Karpas-422 (cell line): ENCODE results near the gene REEP1. TPM values are rescaled to one million over a fixed set of nuclear protein-coding genes. Genes with fewer than 3 reads are reported as not detected.

Experiments
- DNase-seq: peaks from one replicate; pipeline ENCODE4 v3.0.0-alpha.2; 2015
- H2AFZ ChIP-seq: fragments of 200-600 bp; sonication (generic); 2 replicates; pipeline ENCODE4 v1.6.1; 2014; ENCODE audit warnings: antibody characterized with exemption, low read length, mixed read lengths
- H3K27ac ChIP-seq: fragments of 200-600 bp; sonication (generic); 2 replicates; pipeline ENCODE4 v1.5.1; 2014; ENCODE audit warnings: mild to moderate bottlenecking, low read length, moderate library complexity
- H3K27me3 ChIP-seq: fragments of 200-600 bp; sonication (generic); 2 replicates; pipeline ENCODE4 v1.6.1; 2014; ENCODE audit warnings: low read length, mixed read lengths
- H3K36me3 ChIP-seq: fragments of 200-600 bp; sonication (generic); 2 replicates; pipeline ENCODE4 v1.6.1; 2014; ENCODE audit warnings: low read length, mixed read lengths; ENCODE audit not compliant: insufficient read depth
- H3K4me1 ChIP-seq: fragments of 200-600 bp; sonication (generic); 2 replicates; pipeline ENCODE4 v1.6.1; 2014; ENCODE audit warnings: mild to moderate bottlenecking, low read length, mixed read lengths
- H3K4me2 ChIP-seq: fragments of 200-600 bp; sonication (generic); 2 replicates; pipeline ENCODE4 v1.6.1; 2014; ENCODE audit warnings: low read length, low read depth, mild to moderate bottlenecking; ENCODE audit not compliant: poor library complexity, severe bottlenecking
- H3K4me3 ChIP-seq: fragments of 200-600 bp; sonication (generic); 2 replicates; pipeline ENCODE4 v1.5.1; 2014; ENCODE audit warnings: mild to moderate bottlenecking, antibody characterized with exemption, low read length, mixed read lengths
- H3K79me2 ChIP-seq: fragments of 200-600 bp; sonication (generic); 2 replicates; pipeline ENCODE4 v1.6.1; 2014; ENCODE audit warnings: mild to moderate bottlenecking, low read length, mixed read lengths
- H3K9ac ChIP-seq: fragments of 200-600 bp; sonication (generic); 2 replicates; pipeline ENCODE4 v1.6.0; 2014; ENCODE audit warnings: low read length
- H3K9me2 ChIP-seq: fragments of 200-600 bp; sonication (generic), shearing (Covaris generic); replicated peaks from 2 replicates; pipeline ENCODE4 v1.6.0; 2014; ENCODE audit warnings: mild to moderate bottlenecking, low read length, moderate library complexity; ENCODE audit not compliant: insufficient read depth
- H3K9me3 ChIP-seq: fragments of 300-700, 200-600 bp; sonication (generic); 2 replicates; pipeline ENCODE4 v1.6.1; 2014; ENCODE audit warnings: low read length, mixed read lengths
- H4K20me1 ChIP-seq: fragments of 200-600 bp; sonication (generic); 2 replicates; pipeline ENCODE4 v1.6.1; 2014; ENCODE audit warnings: mild to moderate bottlenecking, antibody characterized with exemption, low read length, low read depth; ENCODE audit not compliant: insufficient read depth
- total RNA-seq: library from RNA; depleted of rRNA; stranded (reverse); fragments of >200 nt; shearing (Covaris generic); gene quantifications from 2 replicates; pipeline ENCODE4 v1.2.3, GENCODE V29; 2014; ENCODE audit warnings: low replicate concordance

The REEP1 gene
- total RNA-seq, 1 experiment from 2014 or later, result 0.22 TPM

DNA sequence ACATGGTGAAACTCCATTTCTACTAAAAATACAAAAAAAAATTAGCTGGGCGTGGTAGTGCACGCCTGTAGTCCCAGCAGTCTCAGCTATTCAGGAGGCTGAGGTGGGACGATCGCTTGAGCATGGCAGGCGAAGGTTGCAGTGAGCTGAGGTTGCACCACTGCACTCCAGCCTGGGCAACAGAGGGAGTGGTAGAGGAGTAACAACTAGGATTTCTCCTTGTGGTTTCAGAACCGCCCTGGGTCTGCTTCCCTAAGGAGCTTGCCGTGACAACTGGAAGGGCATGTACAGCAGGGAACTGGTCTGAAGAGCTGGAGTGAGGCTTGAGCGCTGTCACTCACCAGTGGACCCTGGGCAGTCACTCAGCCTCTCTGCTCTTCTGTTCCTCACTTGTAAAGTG, 29.1 kb downstream of the REEP1 start:
- H2AFZ ChIP-seq, result no peak overlapping the region
- H3K79me2 ChIP-seq, result no peaks in the 10 kb centered on the region
- no peaks in the 10 kb centered on the region for H3K9me2 ChIP-seq
- no peaks in the 10 kb centered on the region for H3K4me1 ChIP-seq
- no peaks in the 10 kb centered on the region for H4K20me1 ChIP-seq
- H3K9ac ChIP-seq, result no peak overlapping the region
- H3K4me2 ChIP-seq, result no peak overlapping the region
- no peaks in the 10 kb centered on the region for H3K9me3 ChIP-seq
- H3K36me3 ChIP-seq, result no peaks in the 10 kb centered on the region
- H3K27me3 ChIP-seq, result no peaks in the 10 kb centered on the region
- no peak for DNase-seq
- no peak overlapping the region for H3K27ac ChIP-seq
- no peak overlapping the region for H3K4me3 ChIP-seq

DNA sequence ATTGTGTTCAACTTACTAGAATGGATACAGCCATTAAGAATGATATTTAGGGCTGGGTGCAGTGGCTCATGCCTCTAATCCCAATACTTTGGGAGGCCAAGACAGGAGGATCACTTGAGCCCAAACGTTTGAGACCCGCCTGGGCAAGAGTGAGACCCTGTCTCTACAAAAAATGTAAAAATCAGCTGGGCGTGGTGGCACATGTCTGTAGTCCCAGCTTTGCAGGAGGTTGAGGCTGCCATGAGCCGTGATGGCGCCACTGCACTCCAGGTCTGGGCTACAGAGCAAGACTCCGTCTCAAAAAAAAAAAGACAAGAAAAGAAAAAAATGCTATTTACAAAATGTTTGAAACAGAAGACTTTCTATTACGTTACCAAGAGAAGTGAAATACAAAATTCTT, 30.0 kb downstream of the REEP1 start:
- H3K27ac ChIP-seq, result no peak overlapping the region
- no peak overlapping the region for H2AFZ ChIP-seq
- no peak overlapping the region for H3K4me3 ChIP-seq
- H4K20me1 ChIP-seq, result no peaks in the 10 kb centered on the region
- no peaks in the 10 kb centered on the region for H3K79me2 ChIP-seq
- DNase-seq, result no peak
- no peaks in the 10 kb centered on the region for H3K9me3 ChIP-seq
- H3K27me3 ChIP-seq, result no peaks in the 10 kb centered on the region
- H3K9me2 ChIP-seq, result no peaks in the 10 kb centered on the region
- H3K4me1 ChIP-seq, result no peaks in the 10 kb centered on the region
- H3K4me2 ChIP-seq, result no peak overlapping the region
- no peaks in the 10 kb centered on the region for H3K36me3 ChIP-seq
- H3K9ac ChIP-seq, result no peak overlapping the region

DNA sequence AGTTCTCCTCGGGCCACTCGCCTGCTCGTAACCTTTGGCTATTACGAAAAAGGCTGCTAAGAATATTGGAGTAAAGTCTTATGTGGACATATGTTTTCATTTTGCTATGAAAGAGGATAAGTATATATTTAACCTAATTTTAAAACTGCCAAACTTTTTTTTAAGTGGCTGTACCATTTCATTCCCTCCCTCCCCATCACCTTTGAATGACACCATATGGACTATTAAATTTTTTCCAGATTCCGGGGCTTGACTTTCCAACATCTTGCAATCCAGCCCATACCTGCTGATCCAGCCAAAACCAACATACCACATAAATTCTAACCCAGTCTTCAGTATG, 31.5 kb downstream of the REEP1 start:
- H3K9me3 ChIP-seq, result no peaks in the 10 kb centered on the region
- no peaks in the 10 kb centered on the region for H3K79me2 ChIP-seq
- no peak for DNase-seq
- H3K4me3 ChIP-seq, result no peak overlapping the region
- no peak overlapping the region for H2AFZ ChIP-seq
- no peaks in the 10 kb centered on the region for H3K27me3 ChIP-seq
- H3K9me2 ChIP-seq, result no peaks in the 10 kb centered on the region
- H3K4me1 ChIP-seq, result no peaks in the 10 kb centered on the region
- no peak overlapping the region for H3K27ac ChIP-seq
- no peaks in the 10 kb centered on the region for H3K36me3 ChIP-seq
- no peaks in the 10 kb centered on the region for H4K20me1 ChIP-seq
- no peak overlapping the region for H3K9ac ChIP-seq
- no peak overlapping the region for H3K4me2 ChIP-seq

DNA sequence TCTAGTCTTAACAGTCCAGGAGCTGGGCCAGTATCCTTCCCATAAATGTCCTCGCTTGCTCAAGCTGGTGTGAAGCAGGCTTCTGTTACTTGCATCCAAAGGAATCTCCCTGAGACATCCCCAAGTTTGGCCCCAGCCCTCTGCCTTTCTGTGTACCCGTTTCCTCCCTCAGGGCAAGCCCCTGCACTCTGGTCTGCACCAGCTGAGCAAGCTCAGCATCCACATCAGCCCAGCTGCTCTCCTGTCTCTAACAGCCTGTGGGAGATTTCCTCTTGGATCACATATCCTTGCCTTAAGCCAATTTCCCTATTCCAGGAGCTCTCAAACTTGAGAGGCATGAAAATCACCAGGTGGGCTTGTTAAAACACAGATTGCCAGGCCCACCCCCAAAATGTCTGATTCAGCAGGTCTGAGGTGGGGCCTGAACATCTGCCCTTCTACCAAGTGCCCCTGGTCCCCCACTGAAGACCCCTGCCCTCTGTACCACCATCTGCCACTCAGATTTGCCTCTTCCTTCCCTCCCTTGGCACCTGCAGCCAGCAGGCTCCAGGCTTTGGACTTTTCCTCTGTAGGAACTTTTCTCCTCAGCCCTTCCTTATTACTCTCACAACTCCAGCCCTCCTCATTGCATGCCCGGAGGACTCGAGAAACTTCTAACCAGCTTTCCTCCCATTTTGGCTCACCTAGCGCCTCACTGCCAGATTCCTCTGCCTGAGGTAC, 32.1 kb downstream of the REEP1 start:
- H3K79me2 ChIP-seq, result no peaks in the 10 kb centered on the region
- no peaks in the 10 kb centered on the region for H4K20me1 ChIP-seq
- no peaks in the 10 kb centered on the region for H3K36me3 ChIP-seq
- H3K9me2 ChIP-seq, result no peaks in the 10 kb centered on the region
- no peaks in the 10 kb centered on the region for H3K4me1 ChIP-seq
- no peak overlapping the region for H3K4me3 ChIP-seq
- H2AFZ ChIP-seq, result no peak overlapping the region
- DNase-seq, result no peak
- no peak overlapping the region for H3K4me2 ChIP-seq
- no peak overlapping the region for H3K27ac ChIP-seq
- H3K9me3 ChIP-seq, result no peaks in the 10 kb centered on the region
- H3K9ac ChIP-seq, result no peak overlapping the region
- no peaks in the 10 kb centered on the region for H3K27me3 ChIP-seq

DNA sequence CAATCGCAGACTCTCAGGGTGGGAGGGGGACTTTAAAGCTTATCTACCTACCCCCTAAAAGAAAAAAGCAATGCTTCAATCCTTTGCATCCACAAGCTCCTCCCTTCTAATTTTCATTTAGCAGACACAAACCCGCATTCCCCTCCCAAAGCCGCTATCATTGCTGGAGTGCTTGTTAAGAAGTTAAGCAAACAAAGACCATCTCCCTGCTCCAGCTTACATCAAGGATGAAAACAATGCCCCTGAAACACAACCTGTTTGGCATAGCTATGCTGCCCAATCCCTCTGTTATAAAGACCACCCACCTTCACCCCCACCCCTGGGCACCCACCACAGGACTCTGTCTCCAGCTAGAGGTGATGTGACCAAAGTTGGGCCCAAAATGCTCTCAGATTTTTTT, 33.0 kb downstream of the REEP1 start:
- no peaks in the 10 kb centered on the region for H3K4me1 ChIP-seq
- H3K27ac ChIP-seq, result no peak overlapping the region
- H3K9ac ChIP-seq, result no peak overlapping the region

DNA sequence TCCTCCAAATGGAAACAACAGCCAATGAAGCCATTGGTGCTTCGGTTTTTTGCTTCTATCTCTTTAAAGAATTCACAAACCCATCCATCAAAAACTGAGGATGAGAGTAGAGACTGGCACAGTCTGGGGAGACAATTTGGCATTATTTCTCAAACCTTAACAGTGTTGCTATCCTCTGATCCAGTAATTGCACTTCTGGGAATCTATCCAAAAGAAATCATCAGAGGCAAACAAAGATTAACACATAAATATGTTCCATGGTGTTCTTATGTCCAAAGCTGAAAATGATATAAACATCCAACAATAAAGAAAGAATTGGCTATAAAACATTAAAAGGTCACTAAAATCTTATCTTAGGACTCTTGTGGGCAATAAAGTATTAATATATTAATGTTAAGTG, 35.1 kb downstream of the REEP1 start:
- DNase-seq, result no peak
- Histone ChIP-seq H3K27me3 (0 out of 2 replicates have a peak, but pooled peaks cover 2% of the 10 kb centered on the region), H3K9me3 (no peaks in the 10 kb centered on the region)

More for the DNA sequence above, 33.0 kb downstream of the REEP1 start:
- Histone ChIP-seq H3K9me3 (no peaks in the 10 kb centered on the region), H3K9me2 (no peaks in the 10 kb centered on the region), H3K4me3 (no peak overlapping the region), H4K20me1 (no peaks in the 10 kb centered on the region), H3K4me2 (no peak overlapping the region), H2AFZ (no peak overlapping the region), H3K79me2 (no peaks in the 10 kb centered on the region), H3K27me3 (no peaks in the 10 kb centered on the region), H3K36me3 (no peaks in the 10 kb centered on the region)
- DNase-seq, result no peak

DNA sequence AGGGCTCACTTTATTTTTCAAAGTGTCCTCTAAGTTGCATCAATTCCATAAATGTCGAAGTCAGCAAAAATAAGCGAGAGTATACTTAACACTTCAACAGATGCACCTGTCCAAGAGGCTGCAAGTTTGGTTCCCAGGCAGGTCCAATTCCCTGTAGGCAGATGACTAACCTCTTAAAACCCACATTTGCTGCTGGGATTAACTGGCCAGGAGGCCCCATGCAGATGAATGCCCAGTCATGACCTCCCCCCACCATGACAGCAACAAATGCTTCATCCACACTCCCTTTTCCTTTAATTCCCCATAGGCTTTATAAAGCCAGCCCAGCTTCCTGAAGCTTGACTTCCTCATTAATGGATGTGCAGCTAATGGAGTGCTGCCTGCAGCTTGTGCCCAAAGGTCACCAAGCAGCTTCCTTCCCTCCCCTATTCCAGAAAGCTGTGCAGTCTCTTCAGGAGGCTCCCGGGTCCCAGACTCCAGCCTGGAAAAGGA, 35.7 kb downstream of the REEP1 start:
- Histone ChIP-seq H3K4me3 (no peak overlapping the region), H3K4me2 (no peak overlapping the region), H4K20me1 (no peaks in the 10 kb centered on the region)

More for the DNA sequence above, 35.1 kb downstream of the REEP1 start:
- Histone ChIP-seq H3K4me1 (no peaks in the 10 kb centered on the region), H3K4me2 (no peak overlapping the region), H4K20me1 (no peaks in the 10 kb centered on the region), H3K9ac (no peak overlapping the region), H3K27ac (no peak overlapping the region), H2AFZ (no peak overlapping the region), H3K4me3 (no peak overlapping the region), H3K79me2 (no peaks in the 10 kb centered on the region), H3K36me3 (no peaks in the 10 kb centered on the region), H3K9me2 (no peaks in the 10 kb centered on the region)

DNA sequence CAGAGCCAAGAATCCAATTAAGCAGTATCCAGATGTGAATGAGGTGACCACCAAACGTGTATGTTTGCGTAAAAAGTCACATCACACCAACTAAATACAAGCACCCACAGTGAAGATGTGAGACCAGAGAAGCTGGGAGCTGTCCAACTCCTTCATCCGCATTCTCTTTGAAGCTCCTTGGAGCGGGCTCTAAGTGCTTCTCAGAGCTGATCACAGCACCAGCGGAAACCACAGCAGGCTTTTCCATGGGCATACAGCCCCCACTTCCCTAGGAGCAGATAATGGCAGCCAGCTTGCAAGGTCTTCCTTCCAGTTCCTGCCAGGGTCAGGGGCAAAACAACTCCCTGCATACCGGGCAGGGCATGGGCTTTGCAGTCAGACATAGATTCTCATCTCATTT, 36.4 kb downstream of the REEP1 start:
- Histone ChIP-seq H3K9me2 (no peaks in the 10 kb centered on the region), H3K4me2 (no peak overlapping the region), H3K79me2 (no peaks in the 10 kb centered on the region), H3K27ac (no peak overlapping the region), H3K9me3 (no peaks in the 10 kb centered on the region), H3K36me3 (no peaks in the 10 kb centered on the region), H3K4me3 (no peak overlapping the region), H4K20me1 (no peaks in the 10 kb centered on the region), H3K9ac (no peak overlapping the region), H3K4me1 (no peaks in the 10 kb centered on the region), H2AFZ (no peak overlapping the region), H3K27me3 (0 out of 2 replicates have a peak, but pooled peaks cover 2% of the 10 kb centered on the region)
- DNase-seq, result no peak

More for the DNA sequence above, 35.7 kb downstream of the REEP1 start:
- DNase-seq, result no peak
- Histone ChIP-seq H3K4me1 (no peaks in the 10 kb centered on the region), H3K9me2 (no peaks in the 10 kb centered on the region), H3K79me2 (no peaks in the 10 kb centered on the region), H3K36me3 (no peaks in the 10 kb centered on the region), H3K27ac (no peak overlapping the region), H3K27me3 (0 out of 2 replicates have a peak, but pooled peaks cover 2% of the 10 kb centered on the region), H2AFZ (no peak overlapping the region), H3K9ac (no peak overlapping the region), H3K9me3 (no peaks in the 10 kb centered on the region)
